Neural cell (in vitro differentiated cells): ENCODE data around the gene FHIT. TPM values are rescaled to one million over a fixed set of nuclear protein-coding genes. Genes with fewer than 3 reads are reported as not detected.

ENCODE experiments used
- H2AFZ ChIP-seq: fragments of 200-600, 300-800 bp; sonication (generic), shearing (Covaris generic); 2 replicates; pipeline ENCODE4 v1.6.0; 2014; ENCODE audit warnings: low read depth, mild to moderate bottlenecking, antibody characterized with exemption, low read length, moderate library complexity
- H3F3A ChIP-seq: fragments of 200-600 bp; shearing (Covaris generic); 2 replicates; pipeline ENCODE4 v1.6.1; 2016; ENCODE audit warnings: mild to moderate bottlenecking, moderate library complexity, mixed read lengths, antibody characterized with exemption, low read length; ENCODE audit not compliant: insufficient read depth, poor library complexity, severe bottlenecking
- H3K27ac ChIP-seq: fragments of 200-600, 300-800 bp; sonication (generic), shearing (Covaris generic); 2 replicates; pipeline ENCODE4 v1.5.1; 2014; ENCODE audit warnings: mild to moderate bottlenecking, low read length, moderate library complexity
- H3K27me3 ChIP-seq: fragments of 300-800, 200-600 bp; sonication (generic), shearing (Covaris generic); 2 replicates; pipeline ENCODE4 v1.6.0; 2014; ENCODE audit warnings: mild to moderate bottlenecking, low read depth, low read length, moderate library complexity; ENCODE audit not compliant: insufficient read depth
- H3K36me3 ChIP-seq: fragments of 300-800, 200-600 bp; sonication (generic), shearing (Covaris generic); 2 replicates; pipeline ENCODE4 v1.5.1; 2014; ENCODE audit warnings: mild to moderate bottlenecking, antibody characterized with exemption, low read length, moderate library complexity; ENCODE audit not compliant: insufficient read depth
- H3K4me2 ChIP-seq: fragments of 300-800, 200-600 bp; sonication (generic), shearing (Covaris generic); 2 replicates; pipeline ENCODE4 v1.6.0; 2014; ENCODE audit warnings: mild to moderate bottlenecking, low read length
- H3K4me3 ChIP-seq: fragments of 300-800, 200-600 bp; sonication (generic), shearing (Covaris generic); 2 replicates; pipeline ENCODE4 v1.5.1; 2014; ENCODE audit warnings: mild to moderate bottlenecking, low read length, moderate library complexity
- H3K79me2 ChIP-seq: fragments of 200-600 bp; shearing (Covaris generic); replicated peaks from 2 replicates; pipeline ENCODE4 v1.6.0; 2014; ENCODE audit warnings: mild to moderate bottlenecking, low read length, moderate library complexity; ENCODE audit not compliant: insufficient read depth
- H3K9ac ChIP-seq: fragments of 300-800, 200-600 bp; sonication (generic), shearing (Covaris generic); 2 replicates; pipeline ENCODE4 v1.6.1; 2016; ENCODE audit warnings: mild to moderate bottlenecking, low read length, mixed read lengths
- H3K9me2 ChIP-seq: fragments of 200-600 bp; shearing (Covaris generic); 2 replicates; pipeline ENCODE4 v1.6.1; 2016; ENCODE audit warnings: mild to moderate bottlenecking, low read length, mixed read lengths; ENCODE audit not compliant: insufficient read depth
- H3K9me3 ChIP-seq: fragments of 200-600, 300-800 bp; sonication (generic), shearing (Covaris generic); 2 replicates; pipeline ENCODE4 v1.6.1; 2016; ENCODE audit warnings: mild to moderate bottlenecking, mixed run types, low read length, moderate library complexity, mixed read lengths
- H4K20me1 ChIP-seq: fragments of 200-600 bp; shearing (Covaris generic); 2 replicates; pipeline ENCODE4 v1.6.1; 2016; ENCODE audit warnings: mild to moderate bottlenecking, mixed run types; ENCODE audit not compliant: insufficient read depth
- CTCF ChIP-seq: fragments of 450-650 bp; IDR thresholded peaks from 2 replicates; pipeline ENCODE4 v1.5.1; 2014; ENCODE audit warnings: antibody characterized with exemption, mild to moderate bottlenecking, moderate library complexity; ENCODE audit not compliant: poor library complexity, severe bottlenecking
- EP300 ChIP-seq: fragments of 450-650 bp; conservative IDR thresholded peaks from 2 replicates; pipeline ENCODE4 v1.6.1; 2014; ENCODE audit warnings: antibody characterized with exemption, mild to moderate bottlenecking, moderate library complexity; ENCODE audit not compliant: poor library complexity, severe bottlenecking
- EZH2 ChIP-seq: fragments of 200-600, 300-800 bp; shearing (Covaris generic), sonication (generic); IDR thresholded peaks from 2 replicates; pipeline ENCODE4 v1.6.1; 2014; ENCODE audit warnings: antibody characterized with exemption, low read length, borderline replicate concordance, mild to moderate bottlenecking; ENCODE audit not compliant: insufficient read depth, poor library complexity, severe bottlenecking
- MXI1 ChIP-seq: fragments of 450-650 bp; conservative IDR thresholded peaks from 2 replicates; pipeline ENCODE4 v1.6.1; 2014; ENCODE audit warnings: antibody characterized with exemption, mild to moderate bottlenecking; ENCODE audit not compliant: poor library complexity, severe bottlenecking
- POLR2AphosphoS5 ChIP-seq: IDR thresholded peaks from 2 replicates; pipeline ENCODE4 v1.6.1; 2012
- RAD21 ChIP-seq: fragments of 450-650 bp; conservative IDR thresholded peaks from 2 replicates; pipeline ENCODE4 v1.6.1; 2014; ENCODE audit warnings: antibody characterized with exemption, mild to moderate bottlenecking, moderate library complexity
- REST ChIP-seq: IDR thresholded peaks from 2 replicates; pipeline ENCODE4 v1.6.1; 2012; ENCODE audit warnings: borderline replicate concordance
- SMC3 ChIP-seq: fragments of 450-650 bp; conservative IDR thresholded peaks from 2 replicates; pipeline ENCODE4 v1.6.1; 2014; ENCODE audit warnings: antibody characterized with exemption, mild to moderate bottlenecking, moderate library complexity; ENCODE audit not compliant: poor library complexity
- TAF1 ChIP-seq: IDR thresholded peaks from 2 replicates; pipeline ENCODE4 v1.6.1; 2012; ENCODE audit warnings: low read depth
- polyA plus RNA-seq: library from polyadenylated mRNA; depleted of rRNA; stranded (reverse); fragments of >200 nt; gene quantifications from 2 replicates; pipeline ENCODE4 v1.2.3, GENCODE V29; 2014

The FHIT gene
- polyA plus RNA-seq, 1 donor from 2014 or later = not detected

DNA sequence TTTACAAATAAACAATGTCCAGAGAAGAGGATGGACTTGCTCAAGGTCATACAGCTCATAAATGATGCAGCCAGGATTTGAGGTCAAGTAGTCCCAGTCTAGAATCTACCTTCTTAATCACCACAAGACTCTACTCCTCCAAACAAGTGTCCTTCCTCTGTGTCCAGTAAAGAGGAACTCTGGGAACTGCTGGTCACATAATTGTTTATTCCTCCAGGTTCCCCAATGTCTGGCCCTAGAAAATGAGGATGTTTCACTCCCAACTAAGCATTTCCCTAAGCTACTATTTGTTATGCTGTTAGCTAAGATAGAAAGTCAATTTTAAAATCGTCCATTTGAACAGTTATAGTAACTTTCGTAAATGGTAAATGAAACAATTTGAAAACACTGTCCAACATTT, 192.4 kb downstream of the FHIT start:
- Histone ChIP-seq H3F3A (no peaks in the 10 kb centered on the region), H3K79me2 (no peaks in the 10 kb centered on the region), H3K27ac (no peak overlapping the region), H3K9me2 (no peaks in the 10 kb centered on the region), H3K4me2 (no peak overlapping the region), H2AFZ (no peak overlapping the region), H3K4me3 (no peak overlapping the region), H3K36me3 (no peaks in the 10 kb centered on the region), H3K27me3 (no peaks in the 10 kb centered on the region), H3K9ac (no peak overlapping the region), H3K9me3 (no peaks in the 10 kb centered on the region), H4K20me1 (no peaks in the 10 kb centered on the region)
- no peak for TF ChIP-seq EP300

- Histone ChIP-seq H3K4me3 (no peak overlapping the region), H3K9me2 (no peaks in the 10 kb centered on the region), H3K9me3 (no peaks in the 10 kb centered on the region), H3K79me2 (no peaks in the 10 kb centered on the region), H3K4me2 (no peak overlapping the region), H3F3A (no peaks in the 10 kb centered on the region), H3K27me3 (no peaks in the 10 kb centered on the region), H3K36me3 (no peaks in the 10 kb centered on the region), H3K9ac (no peak overlapping the region), H4K20me1 (no peaks in the 10 kb centered on the region), H2AFZ (no peak overlapping the region), H3K27ac (no peak overlapping the region)
- TF ChIP-seq CTCF (no peak), EZH2 (no peak), SMC3 (no peak), RAD21 (no peak), MXI1 (no peak), REST (no peak), TAF1 (no peak), EP300 (no peak), POLR2AphosphoS5 (no peak)
Observed at GRCh38 chr3:61057464-61057863, 193.8 kb downstream of the FHIT start.

GRCh38 chr3:61055447-61055846, 195.8 kb downstream of the FHIT start:
- H3K9me2 ChIP-seq = no peaks in the 10 kb centered on the region
- H2AFZ ChIP-seq = no peak overlapping the region
- no peaks in the 10 kb centered on the region for H3K36me3 ChIP-seq
- H3F3A ChIP-seq = no peaks in the 10 kb centered on the region
- H3K79me2 ChIP-seq = no peaks in the 10 kb centered on the region
- TF ChIP-seq RAD21 (no peak), EP300 (no peak), TAF1 (no peak), SMC3 (no peak), POLR2AphosphoS5 (no peak), EZH2 (no peak), REST (no peak), CTCF (no peak), MXI1 (no peak)
- H3K9me3 ChIP-seq = no peaks in the 10 kb centered on the region
- no peaks in the 10 kb centered on the region for H4K20me1 ChIP-seq
- H3K27ac ChIP-seq = no peak overlapping the region
- H3K4me2 ChIP-seq = no peak overlapping the region
- H3K27me3 ChIP-seq = no peaks in the 10 kb centered on the region
- H3K9ac ChIP-seq = no peak overlapping the region
- no peak overlapping the region for H3K4me3 ChIP-seq
